CD4-positive, alpha-beta T cell treated with Interferon gamma for 1 hour (primary cell): ENCODE measurements around the gene SOCS3.
"Not testable (repeated sequence)": the region's sequence is repeated elsewhere in the genome, so short reads cannot be mapped to it uniquely, and the experiment has no call there.

Source experiments
- DNase-seq: peaks from one replicate; pipeline ENCODE4 v3.0.0-alpha.2; 2020

The SOCS3 gene

DNA sequence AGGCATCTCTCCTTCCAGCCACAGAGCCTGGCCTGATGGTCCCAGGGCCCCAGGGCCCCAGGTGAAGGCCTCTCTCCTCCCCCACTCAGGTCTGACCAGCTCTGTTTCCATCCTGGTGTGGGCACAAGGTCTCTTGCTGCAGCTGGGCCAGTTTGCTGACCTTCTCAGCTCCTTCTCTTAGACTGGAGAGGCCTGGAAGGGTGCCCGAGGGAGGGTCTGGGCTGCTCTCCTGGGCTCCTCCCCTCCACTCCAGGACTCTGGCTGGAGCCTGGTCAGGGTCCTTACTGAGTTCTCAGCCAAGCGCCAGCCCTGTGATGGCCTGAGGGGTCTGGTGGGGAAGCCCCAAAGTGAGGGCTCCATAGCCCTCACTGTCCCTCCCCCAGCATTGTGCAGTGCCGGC, 12.4 kb downstream of the SOCS3 start:
- DNase-seq: no peak

DNA sequence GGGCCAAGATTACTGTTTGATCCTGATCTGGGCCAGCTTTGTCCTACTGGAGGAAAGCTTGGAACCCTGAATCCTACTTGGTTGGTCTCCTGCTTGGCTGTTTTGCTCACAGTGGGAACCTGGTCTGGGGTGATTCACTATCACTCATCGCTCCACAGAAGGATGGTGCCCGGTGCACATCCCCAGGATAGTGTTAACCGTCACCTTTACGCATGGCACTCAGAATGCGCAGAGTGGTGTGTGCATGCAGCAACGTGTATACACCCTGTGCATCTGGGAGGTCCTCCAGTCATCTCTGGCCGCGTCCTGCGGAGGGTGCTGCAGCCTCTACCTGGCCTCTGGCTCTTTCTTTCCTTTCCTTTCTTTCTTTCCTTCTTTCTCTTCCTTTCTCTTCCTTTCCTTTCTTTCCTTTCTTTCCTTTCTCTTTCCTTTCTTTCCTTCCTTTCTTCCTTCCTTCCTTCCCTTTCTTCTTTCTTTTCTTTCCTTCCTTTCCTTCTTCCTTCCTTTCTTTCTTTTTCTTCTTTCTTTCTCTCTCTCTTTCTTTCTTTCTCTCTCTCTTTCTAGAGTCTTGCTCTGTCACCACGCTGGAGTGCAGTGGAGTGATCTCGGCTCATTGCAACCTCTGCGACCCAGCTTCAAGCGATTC, 13.1 kb downstream of the SOCS3 start:
- no peak for DNase-seq

DNA sequence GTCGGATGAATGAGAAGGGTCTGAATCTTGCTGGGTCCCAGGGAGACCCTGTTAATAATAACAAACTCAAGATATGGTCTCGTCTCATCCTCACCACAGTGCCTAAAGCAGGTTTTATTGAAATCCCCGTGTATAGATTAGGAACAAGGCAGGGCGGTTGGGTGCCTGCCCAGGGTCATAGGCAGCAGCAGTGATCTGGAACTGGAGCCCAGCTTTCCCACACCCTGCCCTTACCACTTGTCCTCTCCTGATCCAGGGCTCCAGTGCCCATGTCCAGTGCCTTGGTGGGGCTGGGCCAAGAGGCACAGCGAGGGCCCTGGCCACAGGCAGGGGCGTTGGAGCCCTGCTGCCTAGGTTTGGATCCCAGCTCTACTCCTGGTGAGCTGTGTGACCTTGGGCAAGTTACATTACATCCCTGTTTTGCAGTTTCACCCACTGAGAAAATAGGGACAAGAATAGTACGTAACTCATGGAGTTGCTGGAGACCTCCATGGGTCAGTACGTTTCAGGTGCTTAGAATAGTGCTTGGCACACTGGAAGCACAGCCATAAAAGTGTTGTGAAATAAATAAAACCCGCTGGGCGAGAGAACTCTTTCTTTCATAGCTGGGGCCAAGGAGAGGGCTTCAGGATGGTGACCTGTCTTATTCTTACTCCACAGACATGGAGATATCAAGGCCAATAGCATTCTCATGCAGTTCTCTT, 13.9 kb downstream of the SOCS3 start:
- DNase-seq: no peak

DNA sequence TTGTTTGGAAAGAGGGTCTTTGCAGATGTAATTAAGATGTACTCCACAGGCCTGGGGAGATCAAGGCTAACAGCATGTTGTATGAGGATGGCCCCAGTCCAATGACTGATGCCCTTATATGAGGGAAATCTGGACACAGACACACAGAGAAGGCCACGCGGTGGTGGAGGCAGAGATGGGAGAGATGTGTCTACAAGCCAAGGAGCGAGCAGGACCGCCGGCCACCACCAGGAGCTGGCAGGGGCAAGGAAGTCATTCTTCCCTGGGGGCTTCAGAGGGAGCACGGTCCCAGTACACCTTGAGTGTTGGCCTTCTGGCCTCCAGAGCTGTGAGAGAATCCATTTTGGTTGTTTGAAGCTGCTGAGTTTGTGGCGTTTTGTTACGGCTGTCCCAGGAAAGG, 14.7 kb downstream of the SOCS3 start:
- DNase-seq: no peak

DNA sequence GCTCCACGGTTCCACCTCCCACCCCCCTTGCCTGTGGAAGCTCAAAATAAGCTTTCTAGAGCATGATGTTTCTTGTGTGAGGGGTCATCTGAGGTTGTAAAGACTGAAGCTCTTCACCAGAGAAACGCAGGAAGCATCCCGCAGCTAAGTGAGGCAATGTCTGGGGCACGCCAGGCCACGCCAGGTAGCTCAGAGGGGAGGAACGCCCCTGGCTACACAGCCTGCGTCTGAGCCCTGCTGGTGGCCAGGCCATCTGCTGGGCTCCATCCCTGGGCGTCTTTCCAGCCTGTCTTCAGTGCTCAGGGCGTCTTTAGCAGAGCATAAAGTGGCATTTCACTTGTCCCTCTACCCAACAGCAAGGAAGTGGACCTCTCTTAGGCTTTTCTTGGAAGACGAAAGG, 15.2 kb downstream of the SOCS3 start:
- DNase-seq: no peak

DNA sequence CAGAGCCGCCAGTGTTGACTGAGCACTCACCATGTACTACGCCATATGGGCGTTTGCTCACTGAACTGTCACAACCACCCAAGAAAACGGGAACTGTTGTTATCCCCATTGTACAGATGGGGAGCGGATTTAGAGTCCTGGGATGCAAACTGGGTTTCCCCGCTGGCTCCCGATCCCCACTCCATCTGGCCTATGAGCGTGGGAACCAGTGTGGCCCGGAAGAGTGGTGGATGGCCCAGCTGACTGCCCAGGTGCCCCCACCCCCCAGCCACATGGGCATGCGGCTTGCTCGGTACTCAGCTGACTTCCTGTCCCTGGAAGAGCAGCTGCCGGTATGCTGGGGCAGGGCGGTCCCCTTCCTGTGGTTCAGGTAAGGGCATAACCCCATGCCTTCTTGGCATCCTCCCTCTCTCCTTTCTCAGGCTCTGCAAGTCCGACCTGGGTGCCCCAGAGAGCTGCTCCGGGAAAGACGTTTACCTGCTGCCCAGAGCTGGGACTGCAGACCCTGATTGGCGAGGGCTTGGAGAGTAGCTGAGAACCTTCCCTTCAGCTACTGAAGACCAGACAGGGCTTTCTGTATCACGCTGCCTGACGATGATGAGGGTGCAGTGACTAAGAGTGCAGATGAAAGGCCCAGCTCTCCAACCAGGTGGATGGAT, 16.2 kb downstream of the SOCS3 start:
- DNase-seq: peak; percentile 86

DNA sequence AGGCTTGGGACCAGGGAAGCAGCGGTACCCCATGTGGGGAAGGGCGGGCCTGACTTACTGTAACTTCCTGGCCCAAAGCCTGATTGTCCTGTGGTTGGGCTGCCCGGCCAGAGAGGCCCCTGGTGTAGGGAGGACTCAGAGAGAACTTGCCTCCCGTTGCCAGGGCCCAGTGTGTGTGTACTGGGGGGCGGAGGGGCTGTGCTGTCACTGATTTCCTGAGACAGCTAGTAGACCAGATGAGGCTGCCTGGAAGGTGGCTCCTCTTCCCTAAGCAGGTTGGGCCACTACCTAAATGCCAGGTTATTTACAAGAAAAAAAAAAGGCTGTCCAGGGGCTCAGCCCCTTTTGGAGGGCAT, 16.7 kb downstream of the SOCS3 start:
- DNase-seq: peak; percentile 63

DNA sequence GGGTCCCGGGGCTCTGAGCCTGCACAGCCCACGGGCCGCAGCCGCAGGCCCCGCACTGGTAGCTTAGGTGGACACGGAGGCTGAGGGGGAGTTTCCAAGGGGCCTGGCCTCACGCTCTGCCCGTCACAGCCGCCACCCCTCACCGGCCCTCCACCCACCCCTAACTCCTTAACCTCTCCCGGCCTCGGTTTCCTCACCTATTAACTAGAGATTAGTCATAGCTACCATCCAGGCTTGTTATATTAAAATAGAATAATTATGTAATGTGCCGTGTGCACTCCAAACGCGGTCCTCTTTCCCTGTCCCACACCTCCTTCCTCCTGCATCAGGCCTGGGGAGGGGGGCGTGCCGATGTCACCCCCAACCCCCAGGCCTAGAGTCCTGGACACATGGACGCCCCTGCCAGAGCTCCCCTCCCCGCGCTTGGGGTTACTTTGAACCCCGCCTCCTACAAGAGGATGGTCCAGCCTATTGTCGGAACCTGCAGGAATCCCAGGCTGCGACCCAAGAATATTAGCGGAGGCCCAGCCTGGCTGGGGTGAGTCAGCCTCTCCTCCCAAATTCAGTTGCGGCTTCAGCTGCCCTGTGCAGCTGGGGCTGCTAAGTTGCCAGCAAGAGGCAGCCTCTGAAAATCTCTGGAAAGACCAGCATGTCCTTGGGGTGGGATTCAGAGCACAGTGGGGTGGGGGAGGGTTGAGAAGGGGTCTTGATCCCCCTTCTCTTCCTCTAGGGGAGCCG, 17.3 kb downstream of the SOCS3 start:
- DNase-seq: no peak

DNA sequence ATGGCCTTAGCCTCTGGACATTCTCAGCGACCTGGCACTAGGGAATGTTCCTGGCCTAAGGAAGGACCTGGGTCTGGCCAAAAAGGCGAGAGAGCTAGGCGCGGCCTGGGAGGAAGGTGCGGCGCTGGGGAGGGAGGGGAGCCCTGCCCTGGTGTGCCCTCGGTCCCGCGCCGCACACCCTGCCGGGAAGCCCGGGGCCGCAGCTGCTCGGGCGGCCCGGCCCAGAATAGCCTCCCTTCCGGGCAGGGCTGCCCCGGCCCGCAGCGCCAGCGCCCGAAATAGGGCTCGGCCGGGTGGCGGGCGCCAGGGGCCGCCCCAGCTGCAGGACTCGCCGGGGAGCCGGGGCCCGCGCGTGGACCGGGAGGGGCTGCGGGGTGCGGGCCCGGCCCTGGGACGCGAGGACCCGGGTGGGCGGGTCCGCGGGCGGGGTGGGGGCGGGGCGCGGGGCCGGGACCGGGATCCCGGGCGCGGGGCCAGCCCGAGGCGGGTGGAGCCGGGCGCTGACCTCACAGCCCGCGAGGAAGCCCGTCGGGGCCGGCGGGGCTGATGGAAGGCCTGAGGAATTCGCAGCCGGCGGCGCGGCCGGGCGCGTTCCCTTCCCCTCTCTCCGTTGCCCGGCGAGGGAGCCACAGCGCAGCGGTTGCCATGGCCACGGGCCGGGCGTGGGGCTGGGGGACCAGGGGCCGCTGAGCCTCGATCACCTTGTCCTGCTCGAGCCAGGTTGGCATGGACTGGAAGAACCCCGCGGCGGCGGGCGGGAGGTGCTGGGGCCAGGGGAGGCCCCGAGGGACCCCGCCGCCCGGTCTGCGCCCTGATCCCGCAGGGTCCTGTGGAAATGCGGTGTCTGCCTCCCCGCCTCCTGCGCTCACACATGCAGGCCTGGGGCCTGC, 18.1 kb downstream of the SOCS3 start:
- DNase-seq: peak; percentile 37

DNA sequence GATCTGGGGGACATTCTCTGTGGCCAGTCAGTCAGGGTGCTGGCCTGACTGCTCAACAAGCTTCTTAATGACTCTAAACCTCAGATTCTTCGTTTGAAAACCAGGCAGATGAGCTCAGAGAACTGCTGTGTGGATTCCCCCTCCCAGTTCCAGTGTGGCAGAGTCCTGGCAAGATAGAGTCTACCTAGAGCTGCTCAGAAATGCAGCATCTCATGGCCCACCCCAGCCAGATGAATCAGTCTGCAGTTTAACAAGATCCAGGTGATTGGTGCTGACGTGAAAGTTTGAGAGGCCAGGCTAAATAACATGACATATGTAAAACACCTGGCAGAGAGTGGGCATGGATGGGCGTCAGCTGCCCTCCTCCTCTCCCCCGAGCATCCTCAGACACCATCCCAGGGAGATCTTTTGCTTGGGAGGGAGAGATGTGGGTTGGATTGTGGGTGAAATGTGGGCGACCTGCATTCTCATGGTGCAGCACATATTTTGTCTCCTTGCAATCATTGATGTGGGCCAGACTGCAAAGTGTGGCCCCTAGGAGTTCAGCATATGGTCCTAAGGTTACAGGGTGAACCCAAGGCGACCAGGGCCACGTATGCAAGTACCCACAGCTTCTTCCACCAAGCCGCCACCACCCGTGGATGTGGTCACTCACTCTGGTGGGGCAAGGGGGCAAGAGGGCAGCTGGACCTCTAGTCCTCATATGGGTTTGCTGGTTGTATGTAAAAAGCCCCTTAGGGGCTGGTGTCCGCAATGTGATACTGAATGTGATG, 19.5 kb downstream of the SOCS3 start:
- no peak for DNase-seq

DNA sequence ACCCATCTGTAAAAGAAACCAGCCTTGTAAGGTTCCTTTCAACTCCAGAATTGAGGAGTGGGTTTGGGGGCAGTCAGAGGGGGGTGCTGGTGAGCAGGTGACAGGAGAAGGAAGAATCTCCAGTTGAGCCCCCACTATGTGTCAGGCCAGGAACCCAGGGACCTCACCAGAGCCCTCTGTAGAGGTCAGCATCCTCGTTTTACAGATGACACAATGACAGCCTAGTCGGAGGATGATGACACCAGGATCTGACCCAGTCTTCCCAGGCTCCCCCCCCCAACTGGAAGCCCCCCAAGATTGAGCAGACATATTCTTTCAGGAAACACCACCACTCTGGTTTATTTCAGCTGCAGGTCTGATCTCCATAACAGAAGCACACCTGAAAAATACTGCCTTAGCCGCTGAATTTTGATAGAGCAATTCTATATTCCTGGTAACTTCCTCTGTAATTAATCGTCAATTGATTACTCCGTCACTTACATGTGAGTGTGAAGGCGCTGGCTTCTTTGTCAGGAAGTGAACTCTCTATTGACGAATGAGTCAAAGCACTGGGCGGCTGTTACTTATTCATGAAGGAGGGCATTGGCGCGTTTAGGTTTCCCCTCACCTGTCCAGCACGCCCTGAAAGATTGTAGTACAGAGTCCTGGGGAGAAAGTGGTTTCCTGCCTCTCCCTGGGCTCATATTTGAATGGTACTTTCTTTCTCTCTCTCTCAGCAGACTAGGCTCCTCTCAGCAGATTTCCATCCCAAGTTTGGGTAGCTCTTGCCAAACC, 21.2 kb downstream of the SOCS3 start:
- peak; percentile 44 for DNase-seq

DNA sequence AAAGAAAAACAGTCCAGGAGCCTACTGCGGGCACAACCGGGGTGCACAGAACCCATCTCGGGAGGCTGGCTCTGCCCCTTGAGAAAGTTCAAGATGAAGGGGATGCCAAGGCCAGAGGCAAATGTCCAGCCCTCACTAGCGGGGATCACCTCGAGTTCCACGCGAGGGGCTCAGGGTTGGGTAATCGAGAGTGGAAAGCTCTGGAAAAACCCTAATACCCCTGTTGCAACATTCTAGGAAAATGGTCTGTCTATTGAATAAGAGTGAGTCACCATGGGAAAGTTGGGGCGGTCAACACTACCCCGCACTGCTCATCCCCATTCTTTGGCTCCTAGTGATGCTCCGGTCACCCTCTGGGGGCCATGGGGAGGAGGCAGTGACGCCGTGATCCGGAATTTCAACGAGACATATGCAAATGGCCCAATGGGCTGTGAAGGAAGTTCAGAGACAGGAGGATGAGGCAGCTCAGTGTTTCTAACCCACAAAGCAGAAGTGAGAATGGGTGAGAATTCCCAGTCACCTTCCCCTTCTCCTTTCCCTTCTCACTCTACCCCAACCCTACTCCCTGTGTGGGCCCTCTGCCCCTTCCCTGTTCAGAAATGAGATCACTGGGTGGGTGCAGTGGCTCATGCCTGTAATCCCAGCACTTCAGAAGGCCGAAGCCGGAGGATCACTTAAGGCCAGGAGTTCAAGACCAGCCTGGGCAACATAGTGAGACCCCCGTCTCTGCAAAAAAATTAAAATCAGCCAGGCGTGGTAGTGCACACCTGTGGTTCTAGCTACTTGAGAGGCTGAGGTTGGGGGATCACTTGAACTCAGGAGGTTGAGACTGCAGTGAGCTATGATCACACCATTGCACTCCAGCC, 22.4 kb downstream of the SOCS3 start:
- DNase-seq: peak; percentile 83

DNA sequence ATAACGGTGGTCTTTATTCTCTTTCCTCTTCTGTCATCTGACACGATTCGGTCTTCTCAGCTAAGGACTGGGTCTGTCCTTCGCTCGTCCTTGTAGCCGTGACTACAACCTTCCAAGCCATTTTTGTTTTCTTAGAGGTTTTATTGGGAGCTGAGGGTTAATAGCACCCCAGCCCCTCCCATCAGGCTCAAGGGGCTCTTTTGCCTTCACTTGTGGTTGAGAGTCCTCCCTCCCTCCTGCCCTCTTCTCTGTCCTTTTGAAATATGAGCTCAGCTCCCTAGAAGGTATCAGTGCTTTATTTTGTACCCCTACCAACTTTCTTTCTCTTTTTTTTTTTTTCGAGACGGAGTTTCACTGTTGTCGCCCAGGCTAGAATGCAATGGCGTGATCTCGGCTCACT, 24.7 kb downstream of the SOCS3 start:
- DNase-seq: no peak

DNA sequence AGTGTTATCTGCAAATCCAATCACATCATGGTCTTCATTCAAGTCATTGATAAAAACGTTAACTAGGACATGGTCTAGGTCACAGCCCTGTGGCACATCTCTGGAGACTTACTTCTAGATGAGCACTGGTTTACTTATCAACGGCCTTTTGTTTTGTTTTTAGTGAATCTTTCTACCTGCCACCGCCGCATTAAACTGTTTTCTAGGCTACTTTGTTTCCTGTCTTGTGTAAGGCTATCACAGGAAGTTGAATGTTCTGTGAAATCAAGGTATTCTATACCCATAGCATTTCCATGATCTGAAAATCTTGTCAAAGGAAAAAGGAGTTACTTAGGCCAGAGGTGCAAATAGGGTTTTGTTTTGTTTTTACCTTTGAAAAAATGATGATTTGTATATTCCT, 26.9 kb downstream of the SOCS3 start:
- DNase-seq: no peak

DNA sequence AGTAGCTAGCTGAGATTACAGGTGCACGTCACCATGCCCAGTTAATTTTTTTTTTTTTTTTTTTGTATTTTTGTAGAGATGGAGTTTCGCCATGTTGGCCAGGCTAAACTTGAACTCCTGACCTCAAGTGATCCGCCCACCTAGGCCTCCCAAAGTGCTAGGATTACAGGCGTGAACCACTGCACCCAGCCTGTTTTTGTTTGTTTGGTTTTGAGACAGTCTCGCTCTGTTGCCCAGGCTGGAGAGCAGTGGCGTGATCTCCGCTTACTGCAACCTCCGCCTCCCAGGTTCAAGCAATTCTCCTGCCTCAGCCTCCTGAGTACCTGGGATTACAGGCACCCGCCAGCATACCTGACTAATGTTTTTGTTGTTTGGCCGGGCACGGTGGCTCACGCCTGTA, 28.5 kb downstream of the SOCS3 start:
- not testable (repeated sequence) for DNase-seq

DNA sequence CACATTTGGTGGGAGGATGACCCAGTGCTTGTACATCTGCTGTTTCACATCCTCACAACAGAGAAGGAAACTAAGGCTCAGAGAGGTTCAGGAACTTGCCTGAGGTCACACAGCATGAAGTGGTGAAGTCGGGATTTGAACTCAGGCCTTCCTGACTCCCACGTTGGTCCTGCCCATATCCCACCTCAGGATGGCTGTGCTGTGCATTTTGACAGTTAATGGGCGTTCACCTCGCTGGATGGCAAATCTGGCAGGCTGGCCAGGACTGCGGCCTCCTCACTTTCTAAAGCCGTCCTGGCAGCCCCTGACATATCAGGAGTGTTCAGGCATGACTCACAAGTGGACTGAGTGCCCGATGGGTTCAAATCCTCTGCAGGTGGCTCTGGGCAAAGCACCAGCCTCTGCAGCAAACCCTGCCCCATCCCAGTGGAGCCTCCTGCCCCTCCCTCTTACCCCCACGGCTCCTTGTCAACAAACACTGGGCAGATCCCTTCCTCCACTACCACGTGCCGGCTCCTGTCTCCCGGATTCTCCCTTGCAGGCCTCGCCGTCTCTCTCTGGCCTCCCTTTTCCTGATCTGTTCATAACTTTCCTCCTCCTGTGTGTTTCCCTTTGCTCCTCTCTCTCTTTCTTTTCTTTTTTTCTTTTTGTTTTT, 29.2 kb downstream of the SOCS3 start:
- no peak for DNase-seq

DNA sequence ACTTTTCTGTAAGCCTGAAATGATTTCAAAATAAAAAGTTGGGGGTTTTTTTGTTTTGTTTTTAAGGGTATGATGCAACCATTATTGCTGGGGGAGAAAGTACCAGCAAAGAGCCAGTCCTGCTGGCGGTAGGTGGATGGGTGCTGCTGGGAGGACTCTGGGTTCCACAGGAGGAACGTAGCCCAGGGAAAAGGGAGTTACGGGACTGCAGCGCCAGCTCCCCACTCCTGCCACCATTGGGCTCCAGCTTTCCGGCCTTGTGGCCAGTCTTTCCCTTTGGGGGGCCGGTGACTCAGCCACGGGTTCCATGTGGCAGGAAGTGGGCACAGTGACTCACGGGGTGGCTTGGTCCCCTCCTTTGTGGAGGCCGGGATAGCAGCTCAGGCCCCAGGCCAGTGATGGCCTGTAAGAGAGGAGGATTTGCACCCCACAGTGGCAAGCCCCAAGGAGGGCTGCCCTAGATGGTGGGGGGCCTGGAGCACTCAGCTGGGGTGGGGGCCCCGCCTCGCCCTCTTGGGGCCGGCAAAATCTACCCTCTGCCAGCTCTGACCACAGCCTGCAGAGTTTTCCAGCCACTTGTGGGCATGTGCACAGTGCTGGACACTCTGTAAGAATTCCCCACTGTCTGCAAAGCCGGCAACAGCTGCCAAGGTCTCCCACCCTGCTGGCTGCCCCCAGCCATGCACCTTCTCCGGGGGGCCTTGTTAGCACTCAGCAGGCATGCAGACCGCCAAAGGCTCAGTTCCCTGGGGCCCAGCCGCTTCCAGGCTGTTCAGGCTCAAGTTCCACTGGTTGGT, 30.4 kb downstream of the SOCS3 start:
- peak; percentile 64 for DNase-seq

DNA sequence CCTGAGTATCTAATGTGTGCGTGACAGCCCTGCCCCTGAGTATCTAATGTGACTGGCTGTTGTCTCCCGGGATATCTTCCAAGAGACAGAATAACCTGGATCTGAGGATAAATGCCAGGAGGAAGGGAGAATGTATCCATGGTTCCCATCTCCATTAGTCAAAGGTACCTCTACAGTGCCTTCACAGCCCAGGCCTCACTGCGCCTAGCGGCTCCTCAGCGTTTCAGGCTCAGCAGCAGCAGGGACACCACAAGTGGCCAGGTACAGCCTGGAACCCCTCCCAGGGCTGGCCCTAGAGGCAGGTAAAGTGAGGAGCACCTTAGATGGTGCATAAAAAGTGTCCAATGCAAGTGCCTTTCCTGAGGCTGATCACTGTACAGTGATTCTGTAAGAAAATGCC, 32.0 kb downstream of the SOCS3 start:
- DNase-seq: no peak
